ENCODE measurements around the gene LYG2. TPM values are rescaled to one million over a fixed set of nuclear protein-coding genes. Genes with fewer than 3 reads are reported as not detected.

Gene LYG2
- total RNA-seq, 2 experiments from 2014 or later = not detected

GRCh38 chr2:99249951-99250350, 5.5 kb downstream of the LYG2 start:
- POLR2A ChIA-PET = no interaction called here
- intact Hi-C loops (cut with DNase I, micrococcal nuclease) = no loop called here
- Histone ChIP-seq H3K36me3 (ENCODE audit: insufficient read depth, low read length) (peaks cover 2% of the 10 kb centered on the region), H3K27ac (ENCODE audit: low read depth in 1 of 2, low read length in 2 of 2) (no peak overlapping the region), H3K4me1 (ENCODE audit: insufficient read depth, low read length) (no peaks in the 10 kb centered on the region), H3K27me3 (ENCODE audit: control insufficient read depth in 1 of 2, insufficient read depth in 2 of 2, low read length in 2 of 2) (no peaks in the 10 kb centered on the region), H3K4me3 (ENCODE audit: low read length) (no peak overlapping the region), H3K9me3 (ENCODE audit: control insufficient read depth in 1 of 2, insufficient read depth in 1 of 2, low read length in 2 of 2) (no peaks in the 10 kb centered on the region)
- H3K4me3 Mint-ChIP-seq = no peak overlapping the region
- CTCF ChIA-PET = no interaction called here
- TF ChIP-seq, protein P1, sequence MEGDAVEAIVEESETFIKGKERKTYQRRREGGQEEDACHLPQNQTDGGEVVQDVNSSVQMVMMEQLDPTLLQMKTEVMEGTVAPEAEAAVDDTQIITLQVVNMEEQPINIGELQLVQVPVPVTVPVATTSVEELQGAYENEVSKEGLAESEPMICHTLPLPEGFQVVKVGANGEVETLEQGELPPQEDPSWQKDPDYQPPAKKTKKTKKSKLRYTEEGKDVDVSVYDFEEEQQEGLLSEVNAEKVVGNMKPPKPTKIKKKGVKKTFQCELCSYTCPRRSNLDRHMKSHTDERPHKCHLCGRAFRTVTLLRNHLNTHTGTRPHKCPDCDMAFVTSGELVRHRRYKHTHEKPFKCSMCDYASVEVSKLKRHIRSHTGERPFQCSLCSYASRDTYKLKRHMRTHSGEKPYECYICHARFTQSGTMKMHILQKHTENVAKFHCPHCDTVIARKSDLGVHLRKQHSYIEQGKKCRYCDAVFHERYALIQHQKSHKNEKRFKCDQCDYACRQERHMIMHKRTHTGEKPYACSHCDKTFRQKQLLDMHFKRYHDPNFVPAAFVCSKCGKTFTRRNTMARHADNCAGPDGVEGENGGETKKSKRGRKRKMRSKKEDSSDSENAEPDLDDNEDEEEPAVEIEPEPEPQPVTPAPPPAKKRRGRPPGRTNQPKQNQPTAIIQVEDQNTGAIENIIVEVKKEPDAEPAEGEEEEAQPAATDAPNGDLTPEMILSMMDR (IDR thresholded peaks at IDR 0.05) = no peak
- no peaks in the 10 kb centered on the region for H3K9me3 Mint-ChIP-seq
- peaks cover 13% of the 10 kb centered on the region for H3K36me3 Mint-ChIP-seq (ENCODE audit: low read depth)
- no peak overlapping the region for H3K27ac Mint-ChIP-seq
- ATAC-seq (ENCODE audit: poor library complexity) = no peak
- DNase-seq = no peak
- H3K27me3 Mint-ChIP-seq = no peaks in the 10 kb centered on the region
- H3K4me1 Mint-ChIP-seq (ENCODE audit: low read depth) = no peaks in the 10 kb centered on the region

GRCh38 chr2:99242151-99242550, 13.3 kb downstream of the LYG2 start:
- no peaks in the 10 kb centered on the region for H3K9me3 ChIP-seq (ENCODE audit: control insufficient read depth in 1 of 2, insufficient read depth in 1 of 2, low read length in 2 of 2)
- H3K27ac ChIP-seq (ENCODE audit: low read depth in 1 of 2, low read length in 2 of 2) = no peak overlapping the region
- Mint-ChIP-seq H3K4me1 (ENCODE audit: low read depth) (no peaks in the 10 kb centered on the region), H3K27me3 (no peaks in the 10 kb centered on the region), H3K36me3 (ENCODE audit: low read depth) (peaks cover 8% of the 10 kb centered on the region), H3K4me3 (no peak overlapping the region), H3K27ac (no peak overlapping the region), H3K9me3 (no peaks in the 10 kb centered on the region)
- DNase-seq (no peak), ATAC-seq (ENCODE audit: poor library complexity) (no peak)
- H3K4me1 ChIP-seq (ENCODE audit: insufficient read depth, low read length) = no peaks in the 10 kb centered on the region
- no peaks in the 10 kb centered on the region for H3K27me3 ChIP-seq (ENCODE audit: control insufficient read depth in 1 of 2, insufficient read depth in 2 of 2, low read length in 2 of 2)
- ChIA-PET CTCF (no interaction called here), POLR2A (interaction anchor here (0.9 kb wide), 1 partner anchor 169 kb away, joined by 4 read pairs; no protein-coding TSS in a partner anchor)
- intact Hi-C loops (cut with DNase I, micrococcal nuclease) = no loop called here
- no peak overlapping the region for H3K4me3 ChIP-seq (ENCODE audit: low read length)
- H3K36me3 ChIP-seq (ENCODE audit: insufficient read depth, low read length) = peaks cover 2% of the 10 kb centered on the region
- TF ChIP-seq, protein P1 (IDR thresholded peaks at IDR 0.05) = no peak

DNA sequence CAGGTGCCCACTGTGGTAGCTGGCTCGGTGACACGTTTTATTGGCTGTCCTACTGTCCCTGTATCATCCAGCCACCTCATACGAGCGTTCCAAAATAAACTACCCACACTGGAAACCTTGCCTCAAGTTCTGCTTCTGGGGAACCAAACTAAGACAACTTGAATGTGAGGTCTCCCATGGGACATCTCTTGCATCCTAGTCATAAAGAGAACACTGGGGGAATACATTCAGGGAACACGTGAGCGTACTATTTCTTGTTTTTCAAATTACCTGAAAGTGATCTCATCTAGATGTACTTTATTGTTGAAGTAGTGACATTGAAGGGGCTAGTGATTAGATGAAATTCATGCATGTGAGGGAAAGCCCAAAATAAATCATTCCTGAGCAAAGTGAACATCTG, 15.0 kb downstream of the LYG2 start:
- DNase-seq = no peak
- Mint-ChIP-seq H3K27me3 (no peaks in the 10 kb centered on the region), H3K27ac (no peak overlapping the region), H3K9me3 (no peaks in the 10 kb centered on the region), H3K4me3 (no peak overlapping the region), H3K36me3 (ENCODE audit: low read depth) (no peaks in the 10 kb centered on the region), H3K4me1 (ENCODE audit: low read depth) (no peaks in the 10 kb centered on the region)
- Histone ChIP-seq H3K4me1 (ENCODE audit: insufficient read depth, low read length) (no peaks in the 10 kb centered on the region), H3K36me3 (ENCODE audit: insufficient read depth, low read length) (no peaks in the 10 kb centered on the region), H3K9me3 (ENCODE audit: control insufficient read depth in 1 of 2, insufficient read depth in 1 of 2, low read length in 2 of 2) (no peaks in the 10 kb centered on the region), H3K4me3 (ENCODE audit: low read length) (no peak overlapping the region), H3K27me3 (ENCODE audit: control insufficient read depth in 1 of 2, insufficient read depth in 2 of 2, low read length in 2 of 2) (no peaks in the 10 kb centered on the region), H3K27ac (ENCODE audit: low read depth in 1 of 2, low read length in 2 of 2) (no peak overlapping the region)
- CTCF ChIA-PET = no interaction called here
- intact Hi-C loops (cut with DNase I, micrococcal nuclease) = no loop called here
- ATAC-seq (ENCODE audit: poor library complexity) = no peak
- TF ChIP-seq, protein P1 (IDR thresholded peaks at IDR 0.05) = no peak
- POLR2A ChIA-PET = no interaction called here

Measured in CD4-positive, alpha-beta T cell (primary cell).